Dendritic cell treated with granulocyte-macrophage colony-stimulating factor and Interleukin-4, amounts not matched to agents 40 ng/mL and 50 ng/mL, for 4 days (primary cell): Measurements from ENCODE around the gene ASB2.

Source experiments
- H3K27ac Mint-ChIP-seq: one replicate; pipeline ENCODE4 v1.8.0; 2022; ENCODE audit warnings: mild to moderate bottlenecking, mixed read lengths
- H3K27me3 Mint-ChIP-seq: one replicate; pipeline ENCODE4 v1.8.0; 2022; ENCODE audit warnings: mild to moderate bottlenecking, mixed read lengths
- H3K36me3 Mint-ChIP-seq: one replicate; pipeline ENCODE4 v1.8.0; 2022; ENCODE audit warnings: low read depth, mixed read lengths
- H3K4me1 Mint-ChIP-seq: one replicate; pipeline ENCODE4 v1.8.0; 2022; ENCODE audit warnings: low read depth, mixed read lengths
- H3K4me3 Mint-ChIP-seq: one replicate; pipeline ENCODE4 v1.8.0; 2022; ENCODE audit warnings: mild to moderate bottlenecking, moderate library complexity, mixed read lengths
- H3K9me3 Mint-ChIP-seq: one replicate; pipeline ENCODE4 v1.8.0; 2022; ENCODE audit warnings: mixed read lengths
- intact Hi-C: fragments of 100-400 bp; cut with micrococcal nuclease; formaldehyde crosslinking; loops from one replicate; pipeline ENCODE4 v1.15.0; 2022

ASB2 gene

DNA sequence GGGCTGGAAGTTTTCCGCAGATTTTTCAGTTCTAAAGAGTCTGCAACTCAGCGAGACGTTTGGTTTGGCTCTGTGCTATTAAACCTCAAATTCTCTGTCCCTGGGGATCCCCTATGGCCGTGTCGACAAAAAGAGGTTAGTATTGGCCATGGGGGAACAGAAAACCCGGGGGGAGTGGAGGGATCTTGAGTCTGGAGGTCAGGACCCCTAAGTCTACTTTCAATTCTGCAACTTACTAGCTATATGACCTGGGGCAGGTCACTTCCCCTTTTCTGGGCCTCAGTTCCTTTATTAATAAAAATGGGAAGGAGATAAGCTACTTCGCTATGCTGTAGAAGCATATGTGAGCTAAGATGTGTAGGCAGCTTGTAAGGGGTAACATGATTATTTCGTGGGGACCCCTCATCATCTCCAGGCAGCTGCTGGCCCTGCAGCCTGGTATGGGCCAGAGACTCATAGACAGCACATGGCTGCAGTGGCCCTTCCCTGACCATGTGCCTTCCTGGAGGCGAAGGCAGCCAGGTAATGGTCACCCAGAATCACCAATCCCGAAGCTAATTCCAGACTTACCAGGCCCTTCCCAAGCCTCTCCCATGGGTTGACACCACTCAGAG lies 8.6 kb downstream of the ASB2 start:
- no peaks in the 10 kb centered on the region for H3K36me3 Mint-ChIP-seq
- H3K4me1 Mint-ChIP-seq: peaks cover 82% of the 10 kb centered on the region
- H3K27me3 Mint-ChIP-seq: peaks cover 25% of the 10 kb centered on the region
- no peak overlapping the region for H3K4me3 Mint-ChIP-seq
- H3K9me3 Mint-ChIP-seq: no peaks in the 10 kb centered on the region
- H3K27ac Mint-ChIP-seq: peak overlapping the region; percentile 41
- intact Hi-C loops: loop anchor here (10.0 kb wide), 1 partner anchor 427 kb away; no protein-coding TSS in a partner anchor

DNA sequence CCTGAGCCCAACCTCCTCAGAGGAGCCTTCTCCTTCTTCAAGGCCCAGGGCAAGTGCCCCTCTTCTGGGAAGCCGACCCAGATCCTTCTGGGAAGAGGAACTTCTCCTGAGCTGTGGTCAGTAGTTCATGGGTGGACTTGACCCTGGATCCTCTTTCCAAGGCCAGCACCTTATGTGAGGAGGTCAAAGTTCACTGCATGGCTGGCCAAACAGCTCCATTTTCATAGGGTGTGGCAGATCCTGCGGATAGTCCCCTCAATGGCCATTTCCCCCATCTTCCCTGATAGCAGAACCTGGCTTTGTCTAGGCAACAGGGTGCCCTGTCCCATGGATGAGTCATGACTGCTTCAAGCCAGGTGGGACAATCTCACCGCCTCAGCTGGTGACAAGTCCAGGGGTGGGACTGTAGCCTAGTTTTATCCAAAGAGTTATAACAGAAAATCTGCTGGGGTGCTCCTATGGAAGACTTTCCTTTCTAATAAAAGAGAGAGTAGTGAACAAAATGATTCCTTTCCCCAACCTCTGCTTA lies 10.4 kb downstream of the ASB2 start:
- peak overlapping the region; percentile 30 for H3K27ac Mint-ChIP-seq
- H3K27me3 Mint-ChIP-seq: peaks cover 21% of the 10 kb centered on the region
- H3K36me3 Mint-ChIP-seq: no peaks in the 10 kb centered on the region
- H3K4me1 Mint-ChIP-seq: peaks cover 93% of the 10 kb centered on the region
- no peak overlapping the region for H3K4me3 Mint-ChIP-seq
- H3K9me3 Mint-ChIP-seq: no peaks in the 10 kb centered on the region
- intact Hi-C loops: loop anchor here (10.0 kb wide), 1 partner anchor 429 kb away; no protein-coding TSS in a partner anchor

DNA sequence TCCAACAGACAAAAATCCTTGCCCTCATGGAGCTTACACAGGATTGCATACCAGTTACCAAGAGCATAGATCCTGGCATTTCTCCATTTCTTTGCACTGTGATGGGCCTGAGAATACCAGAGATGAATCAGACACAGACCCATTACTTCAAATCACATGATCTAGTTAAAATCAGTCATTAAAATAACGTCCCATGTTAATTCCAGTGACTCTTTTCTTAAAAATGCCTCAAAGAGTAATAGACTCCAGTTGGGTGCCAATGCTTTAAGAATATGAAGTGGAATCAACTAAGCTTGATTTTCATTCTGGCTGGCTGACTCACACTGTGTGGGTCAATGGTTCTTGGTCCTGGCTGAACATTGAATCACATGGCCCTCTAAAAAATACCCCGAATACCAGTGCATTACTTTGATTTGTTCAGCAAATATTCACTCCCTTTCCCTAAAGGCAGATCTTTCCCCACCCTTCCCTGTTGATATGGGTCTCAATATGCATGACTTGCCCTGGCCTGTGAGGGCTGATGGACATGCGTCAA lies 11.0 kb downstream of the ASB2 start:
- H3K36me3 Mint-ChIP-seq: no peaks in the 10 kb centered on the region
- peaks cover 14% of the 10 kb centered on the region for H3K27me3 Mint-ChIP-seq
- intact Hi-C loops: loop anchor here (10.0 kb wide), 1 partner anchor 429 kb away; no protein-coding TSS in a partner anchor
- H3K9me3 Mint-ChIP-seq: no peaks in the 10 kb centered on the region
- H3K27ac Mint-ChIP-seq: peak overlapping the region; percentile 30
- peaks cover 91% of the 10 kb centered on the region for H3K4me1 Mint-ChIP-seq
- no peak overlapping the region for H3K4me3 Mint-ChIP-seq

GRCh38 chr14:93964820-93965286 lies 11.5 kb downstream of the ASB2 start:
- H3K4me1 Mint-ChIP-seq: peaks cover 92% of the 10 kb centered on the region
- H3K4me3 Mint-ChIP-seq: no peak overlapping the region
- no peak overlapping the region for H3K27ac Mint-ChIP-seq
- no peaks in the 10 kb centered on the region for H3K9me3 Mint-ChIP-seq
- intact Hi-C loops: loop anchor here (10.0 kb wide), 1 partner anchor 430 kb away; no protein-coding TSS in a partner anchor
- H3K27me3 Mint-ChIP-seq: peaks cover 9% of the 10 kb centered on the region
- H3K36me3 Mint-ChIP-seq: no peaks in the 10 kb centered on the region

DNA sequence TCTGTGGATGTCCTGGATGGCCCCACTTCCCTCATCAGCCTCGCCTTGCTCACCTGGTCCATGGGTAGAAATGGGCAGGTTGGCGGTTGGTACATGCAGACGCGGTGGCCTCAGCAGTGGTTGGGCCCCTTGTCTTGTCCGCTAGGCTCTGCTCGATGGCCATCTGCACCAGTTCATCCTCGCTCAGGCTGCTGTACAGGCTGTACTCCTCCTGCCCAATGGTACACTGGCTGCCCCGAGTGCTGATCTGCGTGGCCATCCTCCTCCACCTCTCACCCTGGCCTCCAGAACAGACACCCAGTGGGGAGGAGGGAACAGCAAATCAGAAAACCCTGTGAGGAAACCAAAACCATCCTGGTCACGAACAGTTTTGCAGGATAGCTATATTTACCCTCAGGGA lies 12.1 kb downstream of the ASB2 start:
- H3K27me3 Mint-ChIP-seq: peaks cover 7% of the 10 kb centered on the region
- H3K36me3 Mint-ChIP-seq: no peaks in the 10 kb centered on the region
- no peaks in the 10 kb centered on the region for H3K9me3 Mint-ChIP-seq
- H3K27ac Mint-ChIP-seq: no peak overlapping the region
- no peak overlapping the region for H3K4me3 Mint-ChIP-seq
- peaks cover 92% of the 10 kb centered on the region for H3K4me1 Mint-ChIP-seq
- intact Hi-C loops: loop anchor here (10.0 kb wide), 1 partner anchor 431 kb away; no protein-coding TSS in a partner anchor

- Mint-ChIP-seq H3K9me3 (no peaks in the 10 kb centered on the region), H3K4me3 (no peak overlapping the region), H3K27me3 (peaks cover 2% of the 10 kb centered on the region), H3K27ac (peak overlapping the region; percentile 79), H3K36me3 (no peaks in the 10 kb centered on the region), H3K4me1 (peaks cover 92% of the 10 kb centered on the region)
- intact Hi-C loops: loop anchor here (10.0 kb wide), 1 partner anchor 431 kb away; no protein-coding TSS in a partner anchor
Observed at GRCh38 chr14:93963692-93964091, 12.7 kb downstream of the ASB2 start.

- H3K36me3 Mint-ChIP-seq: no peaks in the 10 kb centered on the region
- intact Hi-C loops: loop anchor here (10.0 kb wide), 1 partner anchor 432 kb away; no protein-coding TSS in a partner anchor
- no peaks in the 10 kb centered on the region for H3K9me3 Mint-ChIP-seq
- no peak overlapping the region for H3K4me3 Mint-ChIP-seq
- H3K27ac Mint-ChIP-seq: peak overlapping the region; percentile 79
- H3K27me3 Mint-ChIP-seq: peaks cover 2% of the 10 kb centered on the region
- H3K4me1 Mint-ChIP-seq: peaks cover 92% of the 10 kb centered on the region
Observed at GRCh38 chr14:93962701-93963601, 13.4 kb downstream of the ASB2 start.

GRCh38 chr14:93961620-93962019 lies 14.8 kb downstream of the ASB2 start:
- H3K27ac Mint-ChIP-seq: peak overlapping the region; percentile 16
- H3K9me3 Mint-ChIP-seq: no peaks in the 10 kb centered on the region
- intact Hi-C loops: loop anchor here (10.0 kb wide), 1 partner anchor 433 kb away; no protein-coding TSS in a partner anchor
- no peaks in the 10 kb centered on the region for H3K36me3 Mint-ChIP-seq
- peaks cover 92% of the 10 kb centered on the region for H3K4me1 Mint-ChIP-seq
- peaks cover 2% of the 10 kb centered on the region for H3K27me3 Mint-ChIP-seq
- no peak overlapping the region for H3K4me3 Mint-ChIP-seq

DNA sequence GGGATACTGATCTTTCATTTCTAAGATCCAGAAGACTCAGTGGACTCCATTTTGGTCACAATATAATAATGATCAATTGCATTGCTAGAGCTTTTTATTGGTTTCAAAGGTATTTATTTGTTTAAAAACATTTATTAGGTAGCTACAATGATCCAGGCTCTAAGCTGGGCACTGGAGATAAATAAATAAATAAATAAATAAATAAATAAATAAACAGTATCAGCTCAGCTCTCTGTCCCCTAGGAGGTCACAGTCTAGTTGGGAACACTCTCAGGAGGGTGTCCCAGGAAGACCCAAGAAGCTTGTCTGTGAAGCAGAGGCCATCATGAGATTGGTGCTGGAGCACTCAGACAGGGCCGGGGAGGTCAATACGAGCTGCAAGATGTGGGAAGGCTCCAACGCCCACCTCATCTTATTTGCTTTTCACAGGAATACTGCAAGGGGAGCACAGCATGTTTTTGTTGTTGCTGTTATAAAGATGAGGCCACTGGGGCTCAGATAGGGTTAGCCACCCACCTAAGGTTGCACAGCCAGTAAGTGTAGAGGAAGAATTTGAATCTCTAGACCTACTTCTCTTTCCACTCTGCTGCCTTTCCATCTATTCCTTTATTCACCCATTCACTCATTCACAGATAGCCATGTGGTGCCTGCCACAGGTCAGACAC lies 15.5 kb downstream of the ASB2 start:
- Mint-ChIP-seq H3K36me3 (no peaks in the 10 kb centered on the region), H3K27ac (no peak overlapping the region), H3K27me3 (peaks cover 2% of the 10 kb centered on the region), H3K4me3 (no peak overlapping the region), H3K9me3 (no peaks in the 10 kb centered on the region), H3K4me1 (peaks cover 95% of the 10 kb centered on the region)
- intact Hi-C loops: loop anchor here (10.0 kb wide), 1 partner anchor 434 kb away; no protein-coding TSS in a partner anchor

DNA sequence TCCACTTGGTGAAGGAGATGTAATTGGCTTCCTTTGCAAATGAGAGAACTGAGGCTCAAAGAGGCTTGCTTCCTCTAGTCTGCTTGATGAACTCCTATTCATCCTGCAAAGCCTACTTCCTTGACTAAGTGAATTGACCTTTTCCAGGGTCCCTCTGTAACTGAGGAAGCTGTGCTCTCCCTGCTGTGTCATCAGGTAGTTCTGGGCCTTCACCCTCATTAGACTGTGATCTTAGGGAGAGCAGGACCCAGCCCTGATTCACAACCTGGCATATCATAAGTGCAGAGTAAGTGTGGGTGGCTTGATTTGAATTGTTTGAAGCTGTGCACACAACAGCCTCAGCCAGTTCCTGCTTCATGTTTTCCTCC lies 16.3 kb downstream of the ASB2 start:
- Mint-ChIP-seq H3K27ac (peak overlapping the region; percentile 79), H3K4me3 (no peak overlapping the region), H3K9me3 (no peaks in the 10 kb centered on the region), H3K36me3 (no peaks in the 10 kb centered on the region), H3K4me1 (peaks cover 95% of the 10 kb centered on the region), H3K27me3 (peaks cover 2% of the 10 kb centered on the region)
- intact Hi-C loops: loop anchor here (10.0 kb wide), 1 partner anchor 435 kb away; no protein-coding TSS in a partner anchor

- H3K36me3 Mint-ChIP-seq: no peaks in the 10 kb centered on the region
- peak overlapping the region; percentile 79 for H3K27ac Mint-ChIP-seq
- H3K9me3 Mint-ChIP-seq: no peaks in the 10 kb centered on the region
- intact Hi-C loops: loop anchor here (10.0 kb wide), 1 partner anchor 435 kb away; no protein-coding TSS in a partner anchor
- H3K4me3 Mint-ChIP-seq: no peak overlapping the region
- peaks cover 2% of the 10 kb centered on the region for H3K27me3 Mint-ChIP-seq
- peaks cover 95% of the 10 kb centered on the region for H3K4me1 Mint-ChIP-seq
Observed at GRCh38 chr14:93959239-93960107, 16.9 kb downstream of the ASB2 start.

DNA sequence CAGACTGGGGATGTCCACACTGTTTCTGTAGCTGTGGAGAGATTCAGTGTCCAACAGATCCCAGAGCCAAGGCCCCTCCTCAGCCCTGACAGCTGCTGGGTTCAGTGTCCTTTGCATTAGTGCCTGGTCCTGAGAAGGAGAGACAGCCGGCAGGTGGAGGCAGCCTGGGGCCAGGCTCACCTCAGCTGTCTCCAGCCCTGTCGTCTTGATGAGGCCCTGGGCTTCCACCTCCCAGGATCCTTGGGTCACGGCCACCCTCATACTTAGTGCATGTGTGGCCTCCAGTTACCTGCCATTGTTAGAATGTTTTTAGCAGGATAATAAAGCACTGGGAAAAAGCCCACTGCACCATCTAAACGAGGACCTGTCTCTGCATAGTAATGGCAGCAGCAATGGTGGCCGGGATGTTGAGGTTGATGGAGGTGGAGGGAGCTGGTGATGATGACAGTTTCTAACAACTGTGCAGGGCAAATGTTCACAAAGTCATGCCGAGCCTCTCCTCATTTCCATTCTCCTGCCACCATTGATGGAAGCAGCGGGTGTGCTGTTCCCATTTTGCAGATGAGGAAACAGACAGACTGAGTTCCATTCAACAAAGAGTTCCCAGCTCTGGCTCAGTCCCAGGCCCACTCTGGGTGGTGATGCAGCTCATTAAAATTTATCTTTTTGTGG lies 17.7 kb downstream of the ASB2 start:
- peaks cover 3% of the 10 kb centered on the region for H3K27me3 Mint-ChIP-seq
- peak overlapping the region; percentile 79 for H3K27ac Mint-ChIP-seq
- intact Hi-C loops: no loop called here
- H3K9me3 Mint-ChIP-seq: no peaks in the 10 kb centered on the region
- H3K4me3 Mint-ChIP-seq: no peak overlapping the region
- H3K4me1 Mint-ChIP-seq: peaks cover 97% of the 10 kb centered on the region
- H3K36me3 Mint-ChIP-seq: no peaks in the 10 kb centered on the region
